T-helper 2 cell treated with Interferon-gamma antibody and Interleukin-4, amounts not matched to agents 5 μg/mL and 100 μg/mL, for 36 hours (primary cell): Measurements from ENCODE around the gene CTDSPL.

Source experiments
- DNase-seq: peaks from one replicate; pipeline ENCODE4 v3.0.0; 2021; ENCODE audit warnings: low spot score
- H3K27ac Mint-ChIP-seq: one replicate; pipeline ENCODE4 v1.8.0; 2021; ENCODE audit warnings: mild to moderate bottlenecking, mixed read lengths
- H3K27me3 Mint-ChIP-seq: one replicate; pipeline ENCODE4 v1.8.0; 2021; ENCODE audit warnings: low read depth, mixed read lengths
- H3K36me3 Mint-ChIP-seq: one replicate; pipeline ENCODE4 v1.8.0; 2021; ENCODE audit warnings: low read depth, mixed read lengths
- H3K4me1 Mint-ChIP-seq: one replicate; pipeline ENCODE4 v1.8.0; 2021; ENCODE audit warnings: low read depth, mixed read lengths
- H3K4me3 Mint-ChIP-seq: one replicate; pipeline ENCODE4 v1.8.0; 2022; ENCODE audit warnings: mild to moderate bottlenecking, moderate library complexity, mixed read lengths
- H3K9me3 Mint-ChIP-seq: one replicate; pipeline ENCODE4 v1.8.0; 2021; ENCODE audit warnings: mixed read lengths

CTDSPL gene

DNA sequence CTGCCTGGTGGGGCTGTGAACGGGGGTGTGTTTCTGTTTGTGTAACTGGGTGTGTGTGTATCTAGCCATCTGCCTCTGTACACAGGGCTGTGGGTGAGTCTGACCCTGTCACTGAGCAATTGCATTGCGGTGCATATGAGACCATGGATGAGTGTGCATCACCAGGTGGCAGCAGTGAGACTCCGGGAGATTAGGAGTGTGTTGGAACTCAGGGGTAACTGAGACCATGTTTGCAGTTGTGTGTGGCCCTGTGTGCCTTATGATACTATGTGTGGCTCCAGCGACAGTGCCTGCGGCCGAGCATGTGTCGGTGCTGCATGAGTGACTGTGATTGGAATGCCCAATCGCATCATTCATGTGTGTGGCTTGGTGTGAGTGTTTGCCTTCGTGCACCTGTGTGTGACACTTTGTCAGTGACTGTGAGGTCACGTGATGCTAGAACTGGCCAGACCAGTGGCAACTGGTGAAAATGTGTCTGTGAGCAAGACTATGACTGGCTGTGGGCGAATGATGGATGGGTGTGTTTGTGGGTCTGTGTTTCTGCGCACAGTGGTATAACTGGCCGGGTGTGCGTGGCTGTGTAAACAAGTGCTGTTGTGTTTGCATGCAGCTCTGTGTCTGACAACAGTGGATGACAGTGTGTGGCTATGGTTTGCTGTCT is 142.9 kb downstream of the CTDSPL start:
- H3K27ac Mint-ChIP-seq, result no peak overlapping the region
- peaks cover 8% of the 10 kb centered on the region for H3K4me1 Mint-ChIP-seq
- H3K9me3 Mint-ChIP-seq, result no peaks in the 10 kb centered on the region
- peak; percentile 29 for DNase-seq
- no peaks in the 10 kb centered on the region for H3K27me3 Mint-ChIP-seq
- no peak overlapping the region for H3K4me3 Mint-ChIP-seq
- H3K36me3 Mint-ChIP-seq, result peaks cover 29% of the 10 kb centered on the region

GRCh38 chr3:38005076-38006020 is 143.7 kb downstream of the CTDSPL start:
- no peak for DNase-seq
- Mint-ChIP-seq H3K36me3 (peaks cover 25% of the 10 kb centered on the region), H3K27me3 (no peaks in the 10 kb centered on the region), H3K4me3 (no peak overlapping the region), H3K4me1 (peaks cover 7% of the 10 kb centered on the region), H3K9me3 (no peaks in the 10 kb centered on the region), H3K27ac (no peak overlapping the region)

DNA sequence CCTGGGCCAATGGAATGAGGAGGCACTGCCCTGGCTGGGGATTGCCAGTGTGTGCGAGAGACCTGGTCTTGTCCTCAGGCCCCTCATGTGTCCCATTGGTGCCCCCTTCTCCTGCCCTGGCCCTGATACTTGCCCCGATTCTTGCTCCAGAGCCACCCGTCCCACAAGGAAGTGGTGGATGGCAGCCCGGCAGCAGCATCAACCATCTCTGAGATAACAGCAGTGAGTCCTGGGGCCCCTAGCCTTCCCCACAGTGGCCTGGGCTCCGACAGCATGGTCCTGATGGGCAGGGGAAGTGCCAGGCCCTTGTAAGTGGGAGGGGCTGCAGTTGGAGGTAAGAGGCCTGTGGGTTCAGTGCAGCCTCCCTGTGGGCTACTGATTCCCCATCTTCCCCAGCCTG is 144.4 kb downstream of the CTDSPL start:
- Mint-ChIP-seq H3K4me3 (no peak overlapping the region), H3K27me3 (no peaks in the 10 kb centered on the region), H3K36me3 (peaks cover 25% of the 10 kb centered on the region), H3K9me3 (no peaks in the 10 kb centered on the region), H3K27ac (no peak overlapping the region), H3K4me1 (peaks cover 7% of the 10 kb centered on the region)
- no peak for DNase-seq

DNA sequence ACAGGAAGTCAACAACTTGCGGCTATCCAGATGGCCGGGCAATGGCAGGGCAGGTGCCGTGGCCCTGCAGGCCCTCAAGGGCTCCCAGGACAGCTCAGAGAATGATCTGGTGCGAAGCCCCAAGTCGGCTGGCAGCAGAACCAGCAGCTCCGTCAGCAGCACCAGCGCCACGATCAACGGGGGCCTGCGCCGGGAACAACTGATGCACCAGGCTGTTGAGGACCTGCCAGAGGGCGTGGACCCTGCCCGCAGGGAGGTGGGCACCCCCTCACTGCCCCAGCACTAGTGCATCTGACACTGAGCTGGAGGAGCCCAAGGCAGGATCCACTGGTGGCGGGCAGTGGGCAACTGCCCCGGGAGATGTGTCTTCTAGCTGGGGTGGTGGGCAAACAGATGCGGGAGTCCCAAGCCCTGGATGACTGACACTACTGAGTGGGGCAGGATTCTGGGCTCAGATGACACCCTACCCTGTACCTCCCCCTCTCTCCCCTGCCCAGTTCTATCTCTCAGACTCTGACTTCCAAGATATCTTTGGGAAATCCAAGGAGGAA is 144.8 kb downstream of the CTDSPL start:
- Mint-ChIP-seq H3K27ac (no peak overlapping the region), H3K9me3 (no peaks in the 10 kb centered on the region), H3K36me3 (peaks cover 25% of the 10 kb centered on the region), H3K4me3 (no peak overlapping the region), H3K4me1 (peaks cover 7% of the 10 kb centered on the region), H3K27me3 (no peaks in the 10 kb centered on the region)
- DNase-seq, result no peak

DNA sequence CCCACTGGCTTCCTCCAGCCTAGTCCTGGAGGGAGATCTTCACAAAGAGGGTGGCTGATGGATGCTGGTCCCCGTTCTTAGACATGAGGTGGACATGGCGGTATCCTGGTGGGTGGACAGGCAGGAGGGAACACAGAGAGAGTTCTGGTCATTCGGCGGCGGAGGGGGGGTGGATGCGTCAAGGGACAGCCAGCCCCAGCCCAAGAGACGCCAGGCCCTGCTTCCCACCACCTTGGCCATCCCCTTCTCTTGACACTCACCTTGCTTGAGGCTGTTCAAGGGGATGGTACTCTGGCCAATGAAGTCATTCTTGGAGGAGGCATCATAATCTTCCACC is 146.0 kb downstream of the CTDSPL start:
- Mint-ChIP-seq H3K4me1 (peaks cover 7% of the 10 kb centered on the region), H3K36me3 (peaks cover 20% of the 10 kb centered on the region), H3K9me3 (no peaks in the 10 kb centered on the region), H3K4me3 (no peak overlapping the region), H3K27ac (no peak overlapping the region), H3K27me3 (no peaks in the 10 kb centered on the region)
- DNase-seq, result no peak

GRCh38 chr3:38008191-38008701 is 146.6 kb downstream of the CTDSPL start:
- H3K9me3 Mint-ChIP-seq, result no peaks in the 10 kb centered on the region
- no peaks in the 10 kb centered on the region for H3K27me3 Mint-ChIP-seq
- peaks cover 5% of the 10 kb centered on the region for H3K4me1 Mint-ChIP-seq
- no peak overlapping the region for H3K27ac Mint-ChIP-seq
- peaks cover 18% of the 10 kb centered on the region for H3K36me3 Mint-ChIP-seq
- DNase-seq, result no peak
- H3K4me3 Mint-ChIP-seq, result no peak overlapping the region

- Mint-ChIP-seq H3K9me3 (no peaks in the 10 kb centered on the region), H3K4me1 (peaks cover 5% of the 10 kb centered on the region), H3K36me3 (peaks cover 16% of the 10 kb centered on the region), H3K4me3 (no peak overlapping the region), H3K27ac (peak overlapping the region; percentile 26), H3K27me3 (no peaks in the 10 kb centered on the region)
- DNase-seq, result no peak
Measured at GRCh38 chr3:38008971-38009580, 147.4 kb downstream of the CTDSPL start.

GRCh38 chr3:38009807-38010591 is 148.3 kb downstream of the CTDSPL start:
- Mint-ChIP-seq H3K36me3 (peaks cover 12% of the 10 kb centered on the region), H3K27ac (no peak overlapping the region), H3K9me3 (no peaks in the 10 kb centered on the region), H3K27me3 (no peaks in the 10 kb centered on the region), H3K4me3 (no peak overlapping the region), H3K4me1 (no peaks in the 10 kb centered on the region)
- DNase-seq, result no peak

DNA sequence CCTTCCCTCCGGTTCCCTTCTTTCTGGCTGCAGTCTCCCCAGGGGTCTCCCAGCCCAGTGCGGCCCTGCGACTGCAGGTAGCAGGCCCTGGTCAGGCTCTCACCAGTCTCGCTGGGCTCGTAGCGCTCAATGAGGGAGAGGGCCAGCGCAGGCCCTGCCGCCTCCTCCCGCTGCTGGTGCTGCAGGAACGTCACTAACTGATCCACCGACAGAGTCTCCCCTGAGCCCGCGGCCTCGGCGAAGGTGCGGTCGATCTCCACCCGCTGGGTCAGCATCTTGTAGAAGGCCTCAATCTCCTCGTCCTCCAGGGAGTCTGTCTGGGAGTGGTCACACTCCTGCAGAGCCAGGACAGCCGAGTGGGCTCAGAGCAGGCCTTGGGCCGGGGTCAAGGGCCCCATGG is 149.4 kb downstream of the CTDSPL start:
- H3K27me3 Mint-ChIP-seq, result no peaks in the 10 kb centered on the region
- no peaks in the 10 kb centered on the region for H3K4me1 Mint-ChIP-seq
- H3K4me3 Mint-ChIP-seq, result no peak overlapping the region
- no peaks in the 10 kb centered on the region for H3K9me3 Mint-ChIP-seq
- no peak for DNase-seq
- peaks cover 22% of the 10 kb centered on the region for H3K36me3 Mint-ChIP-seq
- no peak overlapping the region for H3K27ac Mint-ChIP-seq

DNA sequence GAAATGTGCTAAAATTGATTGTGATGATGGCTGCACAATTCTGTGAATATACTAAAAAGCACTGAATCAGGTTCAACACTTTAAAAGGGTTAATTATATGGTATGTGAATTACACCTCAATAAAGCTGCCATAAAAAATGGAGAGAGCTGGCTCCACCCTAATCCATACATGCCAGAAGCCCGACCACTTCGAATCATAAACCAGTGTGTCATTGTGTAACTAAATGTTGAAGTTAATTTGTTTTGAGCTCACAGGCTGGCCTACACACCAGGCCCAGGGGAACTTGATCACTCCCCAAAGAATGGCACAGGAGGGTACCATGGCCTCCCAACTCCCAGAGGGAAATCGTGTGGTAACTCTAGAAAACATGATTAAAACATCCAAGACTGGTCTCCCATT is 153.8 kb downstream of the CTDSPL start:
- peaks cover 25% of the 10 kb centered on the region for H3K36me3 Mint-ChIP-seq
- H3K9me3 Mint-ChIP-seq, result no peaks in the 10 kb centered on the region
- DNase-seq, result no peak
- no peaks in the 10 kb centered on the region for H3K27me3 Mint-ChIP-seq
- H3K27ac Mint-ChIP-seq, result no peak overlapping the region
- H3K4me1 Mint-ChIP-seq, result no peaks in the 10 kb centered on the region
- H3K4me3 Mint-ChIP-seq, result no peak overlapping the region

DNA sequence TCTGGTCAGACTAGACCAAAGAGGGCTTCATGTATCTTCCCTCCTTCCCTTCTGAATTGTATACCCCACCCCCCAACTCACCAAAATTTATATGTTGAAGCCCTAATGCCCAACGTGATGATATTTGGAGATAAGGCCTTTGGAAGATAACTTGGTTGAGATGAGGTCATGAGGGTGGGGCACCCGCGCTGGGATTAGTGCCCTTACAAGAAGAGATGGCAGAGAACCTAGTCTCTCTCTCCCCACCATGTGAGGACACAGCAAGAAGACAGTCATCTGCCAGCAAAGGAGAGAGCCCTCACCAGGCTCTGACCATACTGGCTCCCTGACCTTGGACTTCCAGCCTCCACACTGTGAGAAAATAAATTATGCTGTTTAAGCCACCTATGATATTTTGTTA is 154.3 kb downstream of the CTDSPL start:
- peaks cover 25% of the 10 kb centered on the region for H3K36me3 Mint-ChIP-seq
- peaks cover 2% of the 10 kb centered on the region for H3K4me1 Mint-ChIP-seq
- no peaks in the 10 kb centered on the region for H3K9me3 Mint-ChIP-seq
- no peak overlapping the region for H3K27ac Mint-ChIP-seq
- no peak for DNase-seq
- no peak overlapping the region for H3K4me3 Mint-ChIP-seq
- no peaks in the 10 kb centered on the region for H3K27me3 Mint-ChIP-seq

- Mint-ChIP-seq H3K27ac (no peak overlapping the region), H3K27me3 (no peaks in the 10 kb centered on the region), H3K4me1 (peaks cover 4% of the 10 kb centered on the region), H3K9me3 (no peaks in the 10 kb centered on the region), H3K4me3 (no peak overlapping the region), H3K36me3 (peaks cover 25% of the 10 kb centered on the region)
- no peak for DNase-seq
Measured at GRCh38 chr3:38016410-38016809, 154.7 kb downstream of the CTDSPL start.

- peaks cover 25% of the 10 kb centered on the region for H3K36me3 Mint-ChIP-seq
- peaks cover 4% of the 10 kb centered on the region for H3K4me1 Mint-ChIP-seq
- no peak overlapping the region for H3K27ac Mint-ChIP-seq
- no peaks in the 10 kb centered on the region for H3K9me3 Mint-ChIP-seq
- no peak for DNase-seq
- no peaks in the 10 kb centered on the region for H3K27me3 Mint-ChIP-seq
- H3K4me3 Mint-ChIP-seq, result no peak overlapping the region
Measured at GRCh38 chr3:38016847-38017444, 155.3 kb downstream of the CTDSPL start.
